Neutrophil (primary cell): ENCODE measurements around the gene EYA3.

Experiments
- H3K27ac ChIP-seq: fragments of 200-600 bp; sonication (generic); 2 replicates; pipeline ENCODE4 v1.5.1; 2016; ENCODE audit warnings: mild to moderate bottlenecking, moderate library complexity
- H3K27me3 ChIP-seq: fragments of 200-600 bp; sonication (generic); 2 replicates; pipeline ENCODE4 v1.6.0; 2016; ENCODE audit warnings: mild to moderate bottlenecking
- H3K36me3 ChIP-seq: fragments of 200-600 bp; sonication (generic); 2 replicates; pipeline ENCODE4 v1.5.1; 2017
- H3K4me1 ChIP-seq, 2 experiments: fragments of 200-600 bp in 1 of 2; sonication (generic) in 1 of 2; 1 replicate in 1 of 2; 2 replicates in 1 of 2; pipeline versions ENCODE4 v1.5.1 to v1.6.1; 2013 to 2016; ENCODE audit warnings: low read depth in 1 of 2, low read length in 1 of 2, mild to moderate bottlenecking in 1 of 2, moderate library complexity in 1 of 2; ENCODE audit not compliant: control insufficient read depth in 1 of 2, insufficient read depth in 1 of 2
- H3K4me3 ChIP-seq, 2 experiments: fragments of 200-600 bp in 1 of 2; sonication (generic) in 1 of 2; 1 replicate in 1 of 2; 2 replicates in 1 of 2; pipeline ENCODE4 v1.5.1; 2013 to 2016; ENCODE audit warnings: low read depth in 1 of 2, low read length in 1 of 2, mild to moderate bottlenecking in 1 of 2, moderate library complexity in 1 of 2
- H3K9me3 ChIP-seq: fragments of 200-600 bp; sonication (generic); 2 replicates; pipeline ENCODE4 v1.5.1; 2016
- TF ChIP-seq, protein P1 (sequence below): fragments of 200-600 bp; sonication (generic); IDR thresholded peaks from 2 replicates; pipeline ENCODE4 v1.5.1; 2016; ENCODE audit warnings: antibody characterized with exemption

The EYA3 gene

GRCh38 chr1:28058168-28058567 is 30.2 kb downstream of the EYA3 start:
- Histone ChIP-seq H3K36me3 (no peaks in the 10 kb centered on the region), H3K27ac (no peak overlapping the region), H3K4me1 (peaks cover 18 to 22% of the 10 kb centered on the region in 2 experiments), H3K27me3 (no peaks in the 10 kb centered on the region), H3K9me3 (no peaks in the 10 kb centered on the region), H3K4me3 (no peak overlapping the region)
- TF ChIP-seq, protein P1, sequence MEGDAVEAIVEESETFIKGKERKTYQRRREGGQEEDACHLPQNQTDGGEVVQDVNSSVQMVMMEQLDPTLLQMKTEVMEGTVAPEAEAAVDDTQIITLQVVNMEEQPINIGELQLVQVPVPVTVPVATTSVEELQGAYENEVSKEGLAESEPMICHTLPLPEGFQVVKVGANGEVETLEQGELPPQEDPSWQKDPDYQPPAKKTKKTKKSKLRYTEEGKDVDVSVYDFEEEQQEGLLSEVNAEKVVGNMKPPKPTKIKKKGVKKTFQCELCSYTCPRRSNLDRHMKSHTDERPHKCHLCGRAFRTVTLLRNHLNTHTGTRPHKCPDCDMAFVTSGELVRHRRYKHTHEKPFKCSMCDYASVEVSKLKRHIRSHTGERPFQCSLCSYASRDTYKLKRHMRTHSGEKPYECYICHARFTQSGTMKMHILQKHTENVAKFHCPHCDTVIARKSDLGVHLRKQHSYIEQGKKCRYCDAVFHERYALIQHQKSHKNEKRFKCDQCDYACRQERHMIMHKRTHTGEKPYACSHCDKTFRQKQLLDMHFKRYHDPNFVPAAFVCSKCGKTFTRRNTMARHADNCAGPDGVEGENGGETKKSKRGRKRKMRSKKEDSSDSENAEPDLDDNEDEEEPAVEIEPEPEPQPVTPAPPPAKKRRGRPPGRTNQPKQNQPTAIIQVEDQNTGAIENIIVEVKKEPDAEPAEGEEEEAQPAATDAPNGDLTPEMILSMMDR, result no peak

- Histone ChIP-seq H3K36me3 (no peaks in the 10 kb centered on the region), H3K9me3 (no peaks in the 10 kb centered on the region), H3K4me3 (no peak overlapping the region), H3K4me1 (peaks cover 8 to 14% of the 10 kb centered on the region in 2 experiments), H3K27ac (peak overlapping the region; percentile 54), H3K27me3 (no peaks in the 10 kb centered on the region)
- TF ChIP-seq, protein P1, result no peak
Observed at GRCh38 chr1:28056129-28056925, 32.1 kb downstream of the EYA3 start.

- no peaks in the 10 kb centered on the region for H3K36me3 ChIP-seq
- peaks cover 6 to 8% of the 10 kb centered on the region in 2 experiments for H3K4me1 ChIP-seq
- no peak overlapping the region for H3K27ac ChIP-seq
- TF ChIP-seq, protein P1, result no peak
- no peak overlapping the region for H3K4me3 ChIP-seq
- no peaks in the 10 kb centered on the region for H3K27me3 ChIP-seq
- no peaks in the 10 kb centered on the region for H3K9me3 ChIP-seq
Observed at GRCh38 chr1:28050776-28051175, 37.6 kb downstream of the EYA3 start.

GRCh38 chr1:28046716-28047115 is 41.7 kb downstream of the EYA3 start:
- Histone ChIP-seq H3K36me3 (peaks cover 9% of the 10 kb centered on the region), H3K27ac (peak overlapping the region; percentile 44), H3K4me1 (peaks cover 6 to 8% of the 10 kb centered on the region in 2 experiments), H3K27me3 (no peaks in the 10 kb centered on the region), H3K9me3 (no peaks in the 10 kb centered on the region), H3K4me3 (no peak overlapping the region)
- TF ChIP-seq, protein P1, result no peak

GRCh38 chr1:28045777-28046176 is 42.6 kb downstream of the EYA3 start:
- H3K27ac ChIP-seq, result peak overlapping the region; percentile 16
- peaks cover 6 to 8% of the 10 kb centered on the region in 2 experiments for H3K4me1 ChIP-seq
- TF ChIP-seq, protein P1, result no peak
- no peak overlapping the region for H3K4me3 ChIP-seq
- no peaks in the 10 kb centered on the region for H3K27me3 ChIP-seq
- no peaks in the 10 kb centered on the region for H3K9me3 ChIP-seq
- peaks cover 14% of the 10 kb centered on the region for H3K36me3 ChIP-seq
